GM08714 (cell line): ENCODE data around the gene NHLH2.

Experiments
- H3K4me3 ChIP-seq: fragments of 200-500 bp; sonication (Bioruptor generic); 2 replicates; pipeline ENCODE4 v1.5.1; 2014; ENCODE audit warnings: mild to moderate bottlenecking, low read length, inconsistent platforms
- ZNF274 ChIP-seq: IDR thresholded peaks from 2 replicates; pipeline ENCODE4 v1.6.1; 2012; ENCODE audit warnings: mild to moderate bottlenecking, low read depth, low read length

NHLH2 gene

GRCh38 chr1:115840605-115841460 is at the start of gene NHLH2:
TSS of gene NHLH2 (minus strand) at chr1:115841126. CDS start at chr1:115838372, 2,754 bp downstream.
- H3K4me3 ChIP-seq: no peak within 1 kb of the TSS
- no peak for TF ChIP-seq ZNF274

GRCh38 chr1:115890580-115890979 is 49.7 kb upstream of the NHLH2 start:
- H3K4me3 ChIP-seq: no peak overlapping the region
- no peak for TF ChIP-seq ZNF274

GRCh38 chr1:115888976-115889375 is 48.0 kb upstream of the NHLH2 start:
- H3K4me3 ChIP-seq: no peak overlapping the region
- no peak for TF ChIP-seq ZNF274

DNA sequence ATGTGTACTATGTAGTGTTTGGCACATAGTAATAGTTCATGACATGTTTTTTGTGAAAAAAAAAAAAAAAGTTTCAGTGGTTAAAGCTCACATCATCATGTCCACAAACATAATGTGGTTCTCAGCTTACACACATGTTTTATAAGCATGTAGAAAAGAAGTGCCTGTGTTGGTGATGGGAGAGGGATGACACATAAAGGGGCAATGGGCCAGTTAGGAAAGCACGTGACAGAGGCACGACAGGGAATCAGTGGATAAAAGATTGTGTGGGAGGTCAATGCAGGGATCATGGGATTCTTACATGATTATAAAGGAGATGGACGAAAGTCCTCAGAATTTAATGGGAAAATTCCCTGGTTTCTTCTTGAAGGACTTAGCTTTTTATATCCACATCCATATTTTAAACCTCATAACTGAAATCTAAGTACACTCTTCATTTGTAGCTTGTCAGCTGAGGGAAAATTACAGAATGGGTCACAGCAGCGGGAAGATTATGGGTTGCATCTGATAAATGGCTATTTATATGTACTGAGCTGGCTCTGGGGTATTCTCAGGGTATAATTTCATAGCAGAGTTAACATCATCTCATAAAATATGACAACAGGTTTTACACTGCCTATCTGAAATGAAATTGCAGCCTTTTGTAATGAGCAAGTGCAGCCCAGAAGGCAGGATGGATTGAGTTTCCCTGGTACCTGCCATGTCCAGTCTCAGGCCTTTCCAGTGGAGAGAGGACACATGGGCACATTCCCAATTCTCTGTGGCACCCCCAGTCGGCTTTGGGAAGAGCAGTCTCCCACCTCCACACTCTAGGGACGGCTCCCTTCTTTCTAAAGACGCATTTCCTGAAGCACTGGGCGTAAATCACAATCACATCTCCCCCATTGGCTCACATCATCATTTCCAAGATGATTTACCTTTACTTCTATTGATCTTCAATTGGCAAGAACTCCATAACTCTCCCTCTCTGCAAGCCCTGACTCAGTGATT is 42.3 kb upstream of the NHLH2 start:
- H3K4me3 ChIP-seq: no peak overlapping the region
- no peak for TF ChIP-seq ZNF274

GRCh38 chr1:115880981-115881672 is 40.2 kb upstream of the NHLH2 start:
- no peak overlapping the region for H3K4me3 ChIP-seq
- TF ChIP-seq ZNF274: no peak

DNA sequence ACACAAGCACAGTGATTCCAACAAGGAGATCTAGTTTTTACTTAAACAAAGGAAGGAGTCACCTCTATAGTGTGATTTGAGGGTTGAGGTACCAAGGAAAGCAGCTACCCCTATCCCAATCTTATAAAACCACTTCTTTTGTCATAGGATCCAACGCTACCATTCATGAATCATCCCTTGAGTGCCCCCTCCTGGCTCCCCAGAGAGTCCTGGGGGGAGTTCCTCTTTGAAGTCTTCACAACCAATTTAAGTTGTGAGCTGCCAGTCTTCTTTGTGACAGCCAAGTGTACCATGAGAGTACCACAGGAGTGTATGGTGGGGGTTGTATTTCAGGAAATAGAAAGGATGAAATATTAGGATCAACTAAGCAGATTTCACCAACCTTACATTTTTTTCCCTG is 39.1 kb upstream of the NHLH2 start:
- TF ChIP-seq ZNF274: no peak
- no peak overlapping the region for H3K4me3 ChIP-seq

DNA sequence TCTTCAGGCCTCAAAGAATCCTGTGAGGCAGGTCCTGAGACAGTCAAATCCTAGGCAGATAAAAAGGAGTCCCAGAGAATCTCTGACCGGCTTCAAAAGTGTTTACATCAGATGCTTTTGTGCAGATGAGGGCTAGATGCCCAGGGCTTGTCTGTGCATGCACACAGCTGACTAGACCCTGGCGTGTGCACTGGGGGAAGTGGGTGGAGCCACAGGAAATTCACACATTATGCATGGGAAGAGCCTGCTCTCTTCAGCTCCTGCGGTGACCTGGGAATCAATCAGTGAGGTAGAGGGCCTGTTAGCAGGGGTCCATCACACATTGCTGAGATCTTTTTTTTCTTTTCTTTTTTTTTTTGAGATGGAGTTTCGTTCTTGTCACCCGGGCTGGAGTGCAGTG is 36.6 kb upstream of the NHLH2 start:
- no peak for TF ChIP-seq ZNF274
- H3K4me3 ChIP-seq: no peak overlapping the region

DNA sequence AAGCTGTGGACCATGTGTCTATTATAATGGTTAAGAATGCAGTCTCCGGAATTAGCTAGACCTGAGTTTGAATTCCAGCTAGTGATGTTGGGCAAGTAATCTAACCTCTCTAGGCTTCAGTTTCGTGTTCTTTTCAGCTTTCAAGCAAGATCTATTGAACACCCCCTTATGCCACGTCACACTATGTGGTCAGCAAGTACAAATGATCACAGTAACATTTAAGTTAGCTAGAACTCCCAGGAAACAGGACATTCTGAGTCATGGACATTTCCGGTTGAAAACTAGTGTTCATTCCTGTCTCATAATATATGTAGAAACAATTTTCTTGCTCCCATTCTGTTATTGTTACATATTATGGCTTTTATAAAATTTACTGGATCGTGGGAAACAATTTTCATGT is 34.0 kb upstream of the NHLH2 start:
- no peak overlapping the region for H3K4me3 ChIP-seq
- TF ChIP-seq ZNF274: no peak

- no peak for TF ChIP-seq ZNF274
- no peak overlapping the region for H3K4me3 ChIP-seq
Observed at GRCh38 chr1:115874497-115874896, 33.6 kb upstream of the NHLH2 start.

DNA sequence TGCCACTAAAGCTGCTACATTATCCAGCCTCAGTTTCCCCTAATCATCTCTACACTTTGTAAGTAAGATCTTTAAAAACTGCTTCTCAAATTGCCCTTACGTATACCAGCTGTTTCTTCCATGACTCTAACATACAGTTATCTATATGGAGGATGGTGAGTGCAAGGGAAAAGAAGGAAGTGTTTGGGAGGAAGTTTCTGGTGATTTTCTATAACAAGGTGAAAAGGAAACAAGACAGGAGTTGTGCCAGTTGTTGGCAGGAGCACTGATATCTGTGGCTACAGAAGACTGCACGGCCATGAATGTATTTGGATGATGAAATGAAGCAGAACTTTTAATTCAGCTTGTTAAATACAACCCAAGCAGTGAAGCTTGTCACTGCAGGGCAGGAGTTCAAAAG is 32.3 kb upstream of the NHLH2 start:
- no peak for TF ChIP-seq ZNF274

GRCh38 chr1:115869064-115869463 is 28.1 kb upstream of the NHLH2 start:
- no peak overlapping the region for H3K4me3 ChIP-seq
- TF ChIP-seq ZNF274: no peak

More for the DNA sequence above, 32.3 kb upstream of the NHLH2 start:
- no peak overlapping the region for H3K4me3 ChIP-seq

DNA sequence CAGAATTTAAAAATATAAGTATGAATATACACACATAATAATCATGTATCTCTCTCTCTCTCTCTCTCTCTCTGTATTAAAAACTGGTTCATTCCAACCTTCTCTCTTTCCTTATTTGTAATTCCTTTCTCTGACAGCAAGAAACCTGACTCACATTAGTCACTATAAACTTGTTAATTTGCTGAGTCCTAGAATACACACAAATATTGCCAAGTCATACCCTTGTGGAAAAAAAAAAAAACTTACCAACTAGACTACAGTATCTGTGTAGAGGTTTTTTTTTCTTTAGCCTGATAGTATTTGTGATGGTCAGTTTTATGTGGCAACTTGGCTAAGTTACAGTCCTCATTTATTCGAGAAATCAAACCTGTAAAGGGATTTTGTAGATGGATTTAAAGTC is 26.3 kb upstream of the NHLH2 start:
- no peak for TF ChIP-seq ZNF274

DNA sequence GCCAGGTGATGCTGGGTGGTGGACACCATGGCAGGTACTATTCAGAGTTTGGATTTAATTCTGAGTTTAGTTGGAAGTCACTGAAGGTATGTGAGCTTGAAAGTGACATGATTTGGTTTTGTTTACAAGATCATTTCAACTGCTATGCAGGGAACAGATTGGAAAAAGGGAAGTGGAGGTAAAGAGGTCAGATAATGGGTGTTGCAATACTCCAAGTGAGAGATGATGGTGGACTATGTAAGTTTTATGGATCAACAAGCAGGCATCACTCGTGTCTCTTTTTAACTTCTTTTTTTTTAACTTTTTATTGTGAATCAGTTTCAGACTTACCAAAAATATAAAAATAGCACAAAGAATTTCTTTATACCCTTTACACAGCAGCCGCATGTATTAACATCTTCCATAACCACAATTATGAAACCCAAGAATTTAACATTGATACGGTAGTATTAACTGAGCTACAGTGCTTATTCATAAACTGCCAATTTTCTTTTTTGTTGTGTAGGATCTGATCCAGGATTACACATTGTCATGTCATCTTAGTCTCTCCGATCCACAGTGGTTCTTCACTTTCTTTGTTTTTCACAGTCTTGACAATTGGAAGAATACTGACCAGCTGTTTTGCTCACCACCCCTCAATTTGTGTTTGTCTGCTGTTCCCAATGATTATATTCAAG is 24.9 kb upstream of the NHLH2 start:
- TF ChIP-seq ZNF274: no peak
- no peak overlapping the region for H3K4me3 ChIP-seq

More for the DNA sequence above, 26.3 kb upstream of the NHLH2 start:
- H3K4me3 ChIP-seq: no peak overlapping the region
